PC-3 (cell line): ENCODE measurements around the gene CATSPER4.

ENCODE experiments used
- EZH2 ChIP-seq: fragments of 300-600 bp; sonication (generic); IDR thresholded peaks from one replicate; pipeline ENCODE4 v1.6.1; 2017; ENCODE audit warnings: antibody characterized with exemption, mild to moderate bottlenecking, low read length; ENCODE audit not compliant: unreplicated experiment
- EZH2phosphoT487 ChIP-seq: fragments of 300-600 bp; sonication (generic); IDR thresholded peaks from 2 replicates; pipeline ENCODE4 v1.6.1; 2018; ENCODE audit warnings: mild to moderate bottlenecking, antibody characterized with exemption, low read length, borderline replicate concordance
- TF ChIP-seq, protein P1 (sequence below): fragments of 300-600 bp; sonication (generic); conservative IDR thresholded peaks from 2 replicates; pipeline ENCODE4 v1.5.1; 2017; ENCODE audit warnings: antibody characterized with exemption, low read depth, mild to moderate bottlenecking, low read length

DNA sequence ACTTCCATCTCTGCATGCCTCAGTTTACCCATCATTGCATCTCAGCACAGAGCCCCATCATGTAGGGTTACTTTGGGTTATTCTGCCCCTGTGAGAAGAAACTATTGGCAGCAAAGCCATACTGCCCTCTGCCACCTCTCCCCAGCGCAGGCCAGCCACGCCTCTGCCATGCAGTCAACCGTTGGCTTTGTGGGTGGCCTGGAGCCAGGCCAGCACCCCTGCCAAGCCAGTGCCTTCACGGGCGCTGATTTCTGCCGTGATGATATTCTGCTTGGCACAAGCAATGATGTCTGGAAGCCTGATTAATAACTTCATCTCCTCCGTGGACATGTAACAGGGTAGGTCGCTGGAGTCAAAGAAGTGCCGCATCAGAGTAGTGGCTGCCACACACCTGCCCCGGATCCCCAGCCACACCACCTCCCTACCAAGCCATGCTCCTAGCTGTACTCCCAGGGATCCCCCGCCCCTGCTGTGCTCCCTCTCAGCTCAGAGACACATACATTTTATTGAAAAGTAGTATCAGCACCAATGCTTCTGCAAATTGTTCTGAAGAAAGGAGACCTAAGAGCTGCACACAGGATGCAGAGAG is 28.6 kb downstream of the CATSPER4 start:
- TF ChIP-seq EZH2 (no peak), EZH2phosphoT487 (no peak)
- TF ChIP-seq, protein P1, sequence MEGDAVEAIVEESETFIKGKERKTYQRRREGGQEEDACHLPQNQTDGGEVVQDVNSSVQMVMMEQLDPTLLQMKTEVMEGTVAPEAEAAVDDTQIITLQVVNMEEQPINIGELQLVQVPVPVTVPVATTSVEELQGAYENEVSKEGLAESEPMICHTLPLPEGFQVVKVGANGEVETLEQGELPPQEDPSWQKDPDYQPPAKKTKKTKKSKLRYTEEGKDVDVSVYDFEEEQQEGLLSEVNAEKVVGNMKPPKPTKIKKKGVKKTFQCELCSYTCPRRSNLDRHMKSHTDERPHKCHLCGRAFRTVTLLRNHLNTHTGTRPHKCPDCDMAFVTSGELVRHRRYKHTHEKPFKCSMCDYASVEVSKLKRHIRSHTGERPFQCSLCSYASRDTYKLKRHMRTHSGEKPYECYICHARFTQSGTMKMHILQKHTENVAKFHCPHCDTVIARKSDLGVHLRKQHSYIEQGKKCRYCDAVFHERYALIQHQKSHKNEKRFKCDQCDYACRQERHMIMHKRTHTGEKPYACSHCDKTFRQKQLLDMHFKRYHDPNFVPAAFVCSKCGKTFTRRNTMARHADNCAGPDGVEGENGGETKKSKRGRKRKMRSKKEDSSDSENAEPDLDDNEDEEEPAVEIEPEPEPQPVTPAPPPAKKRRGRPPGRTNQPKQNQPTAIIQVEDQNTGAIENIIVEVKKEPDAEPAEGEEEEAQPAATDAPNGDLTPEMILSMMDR: no peak
